Measurements from ENCODE around the gene ERG28. TPM values are rescaled to one million over a fixed set of nuclear protein-coding genes. Genes with fewer than 3 reads are reported as not detected.

Gene ERG28
- total RNA-seq, 1 donor from 2014 or later: 24.6 TPM

DNA sequence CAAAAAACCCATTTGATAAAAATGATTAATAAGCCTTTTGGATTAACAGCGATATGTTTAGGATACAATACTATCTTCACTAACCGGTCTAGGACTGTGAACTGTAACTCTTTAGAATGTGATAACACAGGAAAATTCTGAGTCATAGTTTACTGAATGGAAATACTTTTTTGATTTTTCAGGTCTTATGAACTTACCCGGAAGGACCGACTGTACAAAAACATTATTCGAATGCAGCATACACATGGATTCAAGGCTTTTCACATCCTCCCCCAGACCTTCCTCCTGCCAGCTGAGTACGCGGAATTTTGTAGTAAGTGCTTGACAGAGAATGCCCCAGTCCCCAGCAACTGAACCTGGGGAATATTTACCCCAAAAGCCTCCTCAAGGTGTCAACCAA, 29.3 kb upstream of the ERG28 start:
- no peaks in the 10 kb centered on the region for H3K4me1 Mint-ChIP-seq (ENCODE audit: unreplicated experiment)
- peaks cover 50% of the 10 kb centered on the region for H3K36me3 Mint-ChIP-seq
- H3K9me3 Mint-ChIP-seq: no peaks in the 10 kb centered on the region
- no peaks in the 10 kb centered on the region for H3K27me3 Mint-ChIP-seq
- no peak for DNase-seq (ENCODE audit: extremely low spot score, unreplicated experiment)
- H3K27ac Mint-ChIP-seq: no peak overlapping the region
- TF ChIP-seq, protein P1, sequence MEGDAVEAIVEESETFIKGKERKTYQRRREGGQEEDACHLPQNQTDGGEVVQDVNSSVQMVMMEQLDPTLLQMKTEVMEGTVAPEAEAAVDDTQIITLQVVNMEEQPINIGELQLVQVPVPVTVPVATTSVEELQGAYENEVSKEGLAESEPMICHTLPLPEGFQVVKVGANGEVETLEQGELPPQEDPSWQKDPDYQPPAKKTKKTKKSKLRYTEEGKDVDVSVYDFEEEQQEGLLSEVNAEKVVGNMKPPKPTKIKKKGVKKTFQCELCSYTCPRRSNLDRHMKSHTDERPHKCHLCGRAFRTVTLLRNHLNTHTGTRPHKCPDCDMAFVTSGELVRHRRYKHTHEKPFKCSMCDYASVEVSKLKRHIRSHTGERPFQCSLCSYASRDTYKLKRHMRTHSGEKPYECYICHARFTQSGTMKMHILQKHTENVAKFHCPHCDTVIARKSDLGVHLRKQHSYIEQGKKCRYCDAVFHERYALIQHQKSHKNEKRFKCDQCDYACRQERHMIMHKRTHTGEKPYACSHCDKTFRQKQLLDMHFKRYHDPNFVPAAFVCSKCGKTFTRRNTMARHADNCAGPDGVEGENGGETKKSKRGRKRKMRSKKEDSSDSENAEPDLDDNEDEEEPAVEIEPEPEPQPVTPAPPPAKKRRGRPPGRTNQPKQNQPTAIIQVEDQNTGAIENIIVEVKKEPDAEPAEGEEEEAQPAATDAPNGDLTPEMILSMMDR (conservative IDR thresholded peaks at IDR 0.05): no peak
- H3K4me3 Mint-ChIP-seq: no peak overlapping the region

DNA sequence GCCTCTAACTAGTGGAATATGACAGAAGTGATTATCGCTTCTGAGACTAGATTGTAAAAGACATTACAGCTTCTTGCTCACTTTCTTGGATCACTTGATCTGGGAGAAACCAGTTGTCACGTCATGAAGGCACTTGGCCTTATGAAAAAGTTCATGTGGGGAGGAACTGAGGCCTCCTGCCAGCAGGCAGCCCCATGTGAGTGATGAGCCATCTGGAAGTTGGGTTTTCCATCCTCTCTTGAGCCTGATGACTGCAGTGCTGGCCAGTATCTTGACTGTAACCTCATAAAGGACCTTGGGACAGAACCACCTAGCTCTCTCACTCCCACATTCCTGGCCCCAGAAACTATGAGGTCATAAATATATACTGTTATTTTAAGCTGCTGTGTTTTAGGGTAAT, 28.3 kb upstream of the ERG28 start:
- Mint-ChIP-seq H3K9me3 (no peaks in the 10 kb centered on the region), H3K27ac (no peak overlapping the region), H3K36me3 (peaks cover 51% of the 10 kb centered on the region), H3K4me1 (ENCODE audit: unreplicated experiment) (no peaks in the 10 kb centered on the region), H3K4me3 (no peak overlapping the region), H3K27me3 (no peaks in the 10 kb centered on the region)
- TF ChIP-seq, protein P1 (conservative IDR thresholded peaks at IDR 0.05): no peak
- no peak for DNase-seq (ENCODE audit: extremely low spot score, unreplicated experiment)

DNA sequence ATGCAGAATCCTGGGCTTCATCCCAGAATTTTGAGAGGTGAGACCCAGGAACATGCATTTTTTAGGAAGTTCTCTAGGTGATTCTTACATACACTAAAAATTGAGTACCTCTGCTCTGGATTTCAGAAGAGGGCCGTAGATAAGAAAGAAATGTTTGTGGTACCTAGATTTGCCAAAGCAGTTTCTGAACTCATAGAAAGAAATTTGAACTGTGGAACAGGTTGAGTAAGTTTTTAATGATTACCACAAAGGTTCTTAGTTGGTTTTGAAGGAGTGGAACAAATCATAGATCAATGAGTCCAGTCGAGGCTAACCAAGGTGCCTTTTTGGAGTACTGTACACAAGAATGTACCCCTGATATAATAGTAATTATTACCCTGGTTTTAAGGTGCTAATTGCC, 25.2 kb upstream of the ERG28 start:
- H3K36me3 Mint-ChIP-seq: peaks cover 44% of the 10 kb centered on the region
- TF ChIP-seq, protein P1 (conservative IDR thresholded peaks at IDR 0.05): no peak
- DNase-seq (ENCODE audit: extremely low spot score, unreplicated experiment): no peak
- H3K27ac Mint-ChIP-seq: no peak overlapping the region
- H3K4me1 Mint-ChIP-seq (ENCODE audit: unreplicated experiment): no peaks in the 10 kb centered on the region
- H3K27me3 Mint-ChIP-seq: no peaks in the 10 kb centered on the region
- H3K9me3 Mint-ChIP-seq: no peaks in the 10 kb centered on the region
- H3K4me3 Mint-ChIP-seq: no peak overlapping the region

DNA sequence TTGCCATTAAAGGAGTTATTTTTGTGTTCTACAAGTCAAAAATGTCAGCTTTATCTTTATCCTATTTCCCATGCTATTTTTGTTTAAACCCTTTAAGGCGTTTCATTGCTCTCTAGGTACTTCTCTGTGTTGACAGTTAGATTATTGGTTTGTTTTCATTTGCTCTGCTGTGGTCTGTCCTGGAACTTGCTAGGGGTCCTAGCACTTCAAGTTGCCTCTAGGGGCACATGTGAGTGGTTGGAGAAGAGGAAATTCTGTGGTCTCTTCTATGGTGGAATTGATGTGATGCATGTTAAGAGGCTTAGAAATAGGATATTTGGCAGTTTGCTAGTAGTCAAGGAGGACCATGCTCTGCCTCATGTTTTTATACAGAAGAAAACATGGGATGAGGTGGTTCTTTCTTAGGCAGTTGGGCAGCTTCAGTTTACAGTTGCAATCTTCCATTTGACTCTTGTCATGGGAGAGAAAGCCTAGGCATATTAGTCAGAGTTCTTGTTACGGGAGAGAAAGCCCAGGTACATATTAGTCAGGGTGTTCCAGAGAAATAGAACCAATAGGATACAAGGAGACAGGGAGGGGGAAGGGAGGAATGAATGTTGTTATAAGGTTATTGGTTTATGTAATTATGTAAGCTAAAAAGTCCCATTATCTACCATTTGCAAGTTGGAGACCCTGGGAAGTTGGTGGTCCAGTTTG, 14.7 kb upstream of the ERG28 start:
- H3K36me3 Mint-ChIP-seq: peaks cover 29% of the 10 kb centered on the region
- H3K4me1 Mint-ChIP-seq (ENCODE audit: unreplicated experiment): no peaks in the 10 kb centered on the region
- no peaks in the 10 kb centered on the region for H3K27me3 Mint-ChIP-seq
- TF ChIP-seq, protein P1 (conservative IDR thresholded peaks at IDR 0.05): peak; percentile 51
- H3K27ac Mint-ChIP-seq: no peak overlapping the region
- no peaks in the 10 kb centered on the region for H3K9me3 Mint-ChIP-seq
- H3K4me3 Mint-ChIP-seq: no peak overlapping the region
- DNase-seq (ENCODE audit: extremely low spot score, unreplicated experiment): no peak

DNA sequence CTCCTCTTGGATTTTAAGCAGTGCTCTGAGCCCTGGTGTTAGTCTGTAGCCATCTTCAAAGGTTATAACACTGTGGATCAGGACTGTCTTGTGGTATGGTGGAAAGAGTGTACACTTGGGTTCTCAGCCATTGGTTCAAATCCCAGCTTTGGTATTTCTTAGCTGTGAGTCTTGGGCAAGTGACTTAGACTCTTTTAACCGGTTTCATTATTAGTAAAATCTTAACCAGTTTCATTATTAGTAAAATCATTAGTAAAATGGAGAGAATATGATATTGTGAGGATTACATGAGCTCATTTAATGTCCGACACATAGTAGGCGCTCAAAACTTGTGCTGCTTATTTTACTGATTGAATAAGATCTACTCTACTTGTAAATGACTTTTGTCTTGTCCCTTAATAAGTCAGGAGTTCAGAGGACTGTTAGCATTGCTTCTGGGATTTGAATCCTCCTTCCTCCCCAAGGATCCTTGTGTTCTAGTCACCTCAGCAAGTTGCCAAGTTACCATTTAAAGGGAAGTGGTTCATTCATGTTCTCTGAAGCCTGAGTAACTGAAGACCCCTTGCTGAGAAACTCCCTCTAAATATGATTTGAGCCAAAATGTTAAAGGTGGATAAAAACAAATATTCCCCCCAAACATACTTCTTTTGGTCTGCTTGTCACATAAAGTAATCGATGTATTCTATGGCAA, 12.8 kb upstream of the ERG28 start:
- DNase-seq (ENCODE audit: extremely low spot score, unreplicated experiment): no peak
- H3K4me1 Mint-ChIP-seq (ENCODE audit: unreplicated experiment): no peaks in the 10 kb centered on the region
- no peaks in the 10 kb centered on the region for H3K27me3 Mint-ChIP-seq
- no peak overlapping the region for H3K27ac Mint-ChIP-seq
- no peak overlapping the region for H3K4me3 Mint-ChIP-seq
- H3K9me3 Mint-ChIP-seq: no peaks in the 10 kb centered on the region
- TF ChIP-seq, protein P1 (conservative IDR thresholded peaks at IDR 0.05): no peak
- H3K36me3 Mint-ChIP-seq: peaks cover 38% of the 10 kb centered on the region
